Endothelial cell of umbilical vein (primary cell): Measurements from ENCODE around the gene HOXA11. TPM values are rescaled to one million over a fixed set of nuclear protein-coding genes. Genes with fewer than 3 reads are reported as not detected.

Experiments
- BruUV-seq: library from RNA; stranded (reverse); fragments of 400-500 nt; replicated peaks from 2 replicates; lab custom pipeline; 2021; lab: Mats Ljungman, UMichigan
- CTCF ChIA-PET: fragments of 300-600, 350-600 bp; sonication (Branson Sonifier 250); formaldehyde crosslinking; loops from one replicate; lab custom pipeline; 2021; ENCODE audit warnings: antibody characterized with exemption, inconsistent platforms; lab: Charles Lee
- POLR2A ChIA-PET: fragments of 300-600, 350-600 bp; sonication (Branson Sonifier 250); formaldehyde crosslinking; loops from one replicate; lab custom pipeline; 2021; ENCODE audit warnings: antibody characterized with exemption, inconsistent platforms; lab: Charles Lee
- DNase-seq: peaks from one replicate; pipeline ENCODE4 v3.0.0-alpha.2; 2011; ENCODE audit warnings: low read depth, low spot score
- FAIRE-seq: peaks from 2 replicates; lab custom pipeline; 2011; peaks lifted over from hg19 to GRCh38; lab: Jason Lieb, UNC
- H2AFZ ChIP-seq: 2 replicates; pipeline ENCODE4 v1.6.0; 2012; ENCODE audit warnings: low read depth, low read length, control low read depth, inconsistent platforms
- H3K27ac ChIP-seq: 2 replicates; pipeline ENCODE4 v1.5.1; 2011; ENCODE audit warnings: low read depth, mild to moderate bottlenecking, control low read depth, low read length, moderate library complexity; ENCODE audit not compliant: insufficient read depth
- H3K27me3 ChIP-seq, 2 experiments: 2 replicates each; pipeline versions ENCODE4 v1.6.0 to v1.6.1; 2011; ENCODE audit warnings: low read length in 2 of 2, mixed read lengths in 1 of 2; ENCODE audit not compliant: control insufficient read depth in 2 of 2, insufficient read depth in 2 of 2
- H3K36me3 ChIP-seq, 2 experiments: 2 replicates in 1 of 2; 3 replicates in 1 of 2; pipeline ENCODE4 v1.5.1; 2011; ENCODE audit warnings: low read length in 2 of 2, mild to moderate bottlenecking in 1 of 2, moderate library complexity in 1 of 2; ENCODE audit not compliant: control insufficient read depth in 2 of 2, insufficient read depth in 2 of 2; ENCODE audit errors: extremely low read depth in 1 of 2
- H3K4me1 ChIP-seq: 3 replicates; pipeline ENCODE4 v1.5.1; 2011; ENCODE audit warnings: mild to moderate bottlenecking, low read length; ENCODE audit not compliant: control insufficient read depth, insufficient read depth; ENCODE audit errors: extremely low read depth
- H3K4me2 ChIP-seq: 2 replicates; pipeline ENCODE4 v1.6.1; 2011; ENCODE audit warnings: low read length, control low read depth, mixed read lengths; ENCODE audit not compliant: insufficient read depth
- H3K4me3 ChIP-seq, 3 experiments: fragments of 200-600 bp in 1 of 3; sonication (generic), shearing (Covaris generic) in 1 of 3; replicated peaks in 1 of 3; 2 replicates each; pipeline ENCODE4 v1.5.1; 2011 to 2016; ENCODE audit warnings: control low read depth in 3 of 3, low read length in 3 of 3, mild to moderate bottlenecking in 2 of 3, inconsistent platforms in 1 of 3, low read depth in 1 of 3, moderate library complexity in 1 of 3; ENCODE audit not compliant: insufficient read depth in 1 of 3
- H3K79me2 ChIP-seq: 2 replicates; pipeline ENCODE4 v1.6.0; 2012; ENCODE audit warnings: low read length, inconsistent platforms; ENCODE audit not compliant: control insufficient read depth, insufficient read depth
- H3K9ac ChIP-seq: replicated peaks from 2 replicates; pipeline ENCODE3; 2011; ENCODE audit warnings: low read length, control low read depth; ENCODE audit not compliant: insufficient read depth; ENCODE audit errors: extremely low read depth
- H3K9me1 ChIP-seq: replicated peaks from 3 replicates; pipeline ENCODE4 v1.6.0; 2011; ENCODE audit warnings: mild to moderate bottlenecking, low read length; ENCODE audit not compliant: control insufficient read depth, insufficient read depth; ENCODE audit errors: extremely low read depth
- H3K9me3 ChIP-seq: replicated peaks from 2 replicates; pipeline ENCODE4 v1.5.1; 2012; ENCODE audit warnings: low read length, inconsistent platforms; ENCODE audit not compliant: control insufficient read depth, insufficient read depth
- H4K20me1 ChIP-seq: replicated peaks from 2 replicates; pipeline ENCODE3; 2011; ENCODE audit warnings: mild to moderate bottlenecking, low read length; ENCODE audit not compliant: control insufficient read depth, insufficient read depth; ENCODE audit errors: extremely low read depth
- CTCF ChIP-seq, 2 donors: IDR thresholded peaks; 1 replicate in 1 of 2; 2 replicates in 1 of 2; pipeline ENCODE4 v1.5.1; 2011; ENCODE audit warnings: low read length in 2 of 2, mild to moderate bottlenecking in 2 of 2, moderate library complexity in 2 of 2, control low read depth in 1 of 2, inconsistent platforms in 1 of 2, low read depth in 1 of 2; ENCODE audit not compliant: insufficient read depth in 1 of 2; ENCODE audit errors: extremely low read depth in 1 of 2
- EZH2 ChIP-seq: IDR thresholded peaks from 2 replicates; pipeline ENCODE4 v1.6.1; 2012; ENCODE audit warnings: borderline replicate concordance, low read depth, mild to moderate bottlenecking, moderate library complexity, low read length, inconsistent platforms; ENCODE audit not compliant: severe bottlenecking
- FOS ChIP-seq: IDR thresholded peaks from 2 replicates; pipeline ENCODE4 v1.6.1; 2011; ENCODE audit warnings: mild to moderate bottlenecking, low read length, moderate library complexity, borderline replicate concordance; ENCODE audit not compliant: insufficient read depth
- GATA2 ChIP-seq: IDR thresholded peaks from 2 replicates; pipeline ENCODE4 v1.7.0; 2011; ENCODE audit warnings: low read depth, mild to moderate bottlenecking, moderate library complexity, mixed read lengths, low read length; ENCODE audit not compliant: insufficient read length, insufficient read depth
- JUN ChIP-seq: IDR thresholded peaks from 2 replicates; pipeline ENCODE4 v1.6.1; 2011; ENCODE audit warnings: borderline replicate concordance, low read depth; ENCODE audit not compliant: insufficient read length, insufficient read depth
- MAX ChIP-seq: IDR thresholded peaks from 2 replicates; pipeline ENCODE4 v1.6.1; 2011; ENCODE audit not compliant: insufficient read depth, insufficient read length
- MYC ChIP-seq: IDR thresholded peaks from one replicate; pipeline ENCODE4 v1.6.1; 2011; ENCODE audit warnings: mild to moderate bottlenecking, low read depth, low read length
- POLR2A ChIP-seq: IDR thresholded peaks from 2 replicates; pipeline ENCODE4 v1.6.1; 2012; ENCODE audit warnings: low read depth, mild to moderate bottlenecking, control low read depth, low read length
- POLR2AphosphoS5 ChIP-seq: IDR thresholded peaks from 2 replicates; pipeline ENCODE4 v1.6.1; 2012; ENCODE audit warnings: low read depth, mild to moderate bottlenecking, control low read depth, low read length, moderate library complexity; ENCODE audit not compliant: insufficient read depth
- dilution Hi-C: fragments of 300-500 bp; cut with MboI; formaldehyde crosslinking; loops from one replicate; pipeline ENCODE4 v1.15.0; 2019; ENCODE audit warnings: low sequenced_read_pairs; ENCODE audit not compliant: extremely low pct_ligation_motif_present
- intact Hi-C: fragments of 100-400 bp; cut with micrococcal nuclease; formaldehyde crosslinking; loops from one replicate; pipeline ENCODE4 v1.10.0; 2022
- polyA plus RNA-seq, 4 experiments: library from polyadenylated mRNA; depleted of rRNA in 3 of 4; stranded (reverse) in 3 of 4; unstranded in 1 of 4; fragments of >200 nt; gene quantifications; 2 replicates each; pipeline versions ENCODE4 v1.2.1 to v1.2.3, GENCODE V29; 2011 to 2012; ENCODE audit warnings: missing spikeins in 1 of 4
- total RNA-seq: library from RNA; stranded (reverse); gene quantifications from 2 replicates; pipeline ENCODE4 v1.2.3, GENCODE V29; 2021

The HOXA11 gene
- total and polyA plus RNA-seq, 2 donors (not counting 3 experiments of a cell fraction or from before 2014, with no cell fraction given) = 10.4 to 16.7 TPM

- peak; percentile 89 for FAIRE-seq
- Histone ChIP-seq H3K4me2 (peak overlapping the region; percentile 98), H3K4me1 (peaks cover 65% of the 10 kb centered on the region), H3K36me3 (no peaks in the 10 kb centered on the region), H3K27me3 (no peaks in the 10 kb centered on the region), H3K4me3 (peak overlapping the region; percentile 53 to 94 (median 69)), H3K9me3 (no peaks in the 10 kb centered on the region), H3K9ac (peak overlapping the region; percentile 95), H4K20me1 (no peaks in the 10 kb centered on the region), H2AFZ (peak overlapping the region; percentile 64), H3K27ac (peak overlapping the region; percentile 96), H3K79me2 (peaks cover 94% of the 10 kb centered on the region), H3K9me1 (no peaks in the 10 kb centered on the region)
- dilution Hi-C loops (no loop called here), intact Hi-C loops (loop anchor here (1.0 kb wide), 1 partner anchor 8 kb away; no protein-coding TSS in a partner anchor)
- no peak for TF ChIP-seq POLR2AphosphoS5
- TF ChIP-seq JUN = no peak
- TF ChIP-seq FOS = peak; percentile 9
- TF ChIP-seq CTCF (IDR thresholded peaks at IDR 0.05; ENCODE audit: extremely low read depth in 1 of 2, insufficient read depth in 1 of 2, low read depth in 1 of 2, low read length in 2 of 2) = peak; percentile 93 to 97
- no peak for TF ChIP-seq MAX
- peak; percentile 19 for TF ChIP-seq GATA2
- no peak for TF ChIP-seq EZH2
- TF ChIP-seq POLR2A = no peak
- no peak for TF ChIP-seq MYC
- DNase-seq = peak; percentile 90
- TSS peak; percentile 12 for BruUV-seq
- POLR2A ChIA-PET = interaction anchor here (0.7 to 1.9 kb wide), 5 partner anchors 12 to 967 kb away, joined by 3 to 6 read pairs (median 5); partner anchors contain the start of gene HOXA9
- CTCF ChIA-PET = interaction anchor here (0.6 to 8.0 kb wide), 39 partner anchors 9 to 1318 kb away, joined by 3 to 86 read pairs (median 6); partner anchors contain the start of genes HOXA3, HOXA4, HOXA5 and HOXA6
Measured at GRCh38 chr7:27179503-27180430, 5.3 kb downstream of the HOXA11 start.
